ENCODE results near the gene KCNT2. TPM values are rescaled to one million over a fixed set of nuclear protein-coding genes. Genes with fewer than 3 reads are reported as not detected.

The KCNT2 gene
- total and polyA plus RNA-seq, 10 of the 15 experiments (the other 5 are each of a cell fraction or from before 2014, with no cell fraction given), result not detected

GRCh38 chr1:196501760-196502428, 106.3 kb downstream of the KCNT2 start:
- intact Hi-C loops (cut with micrococcal nuclease; ENCODE audit: unreplicated experiment), result no loop called here
- BruUV-seq (replicated peaks), result no TSS peak
- no peaks in the 10 kb centered on the region for H3K4me1 ChIP-seq (ENCODE audit: control insufficient read depth, insufficient read depth, low read length)
- TF ChIP-seq SIN3A (IDR thresholded peaks at IDR 0.05; ENCODE audit: low read depth, low read length) (no peak), RELB (IDR thresholded peaks at IDR 0.05; ENCODE audit: low read depth) (no peak), FOXM1 (IDR thresholded peaks at IDR 0.05; ENCODE audit: low read depth, low read length) (no peak), MTA3 (IDR thresholded peaks at IDR 0.05; ENCODE audit: borderline replicate concordance, low read length) (no peak), NFYA (IDR thresholded peaks at IDR 0.05; ENCODE audit: borderline replicate concordance, low read depth, low read length) (no peak), STAT1 (conservative IDR thresholded peaks at IDR 0.05) (no peak), JUND (IDR thresholded peaks at IDR 0.05; ENCODE audit: low read depth, low read length) (no peak), BCLAF1 (IDR thresholded peaks at IDR 0.05) (no peak), GATAD2B (conservative IDR thresholded peaks at IDR 0.05; ENCODE audit: low read depth) (no peak), SMARCA5 (IDR thresholded peaks at IDR 0.05) (no peak), STAT3 (IDR thresholded peaks at IDR 0.05; ENCODE audit: low read depth, low read length) (no peak), PAX5 (IDR thresholded peaks at IDR 0.05; ENCODE audit: borderline replicate concordance, low read depth, low read length) (no peak)
- TF ChIP-seq, protein P1, sequence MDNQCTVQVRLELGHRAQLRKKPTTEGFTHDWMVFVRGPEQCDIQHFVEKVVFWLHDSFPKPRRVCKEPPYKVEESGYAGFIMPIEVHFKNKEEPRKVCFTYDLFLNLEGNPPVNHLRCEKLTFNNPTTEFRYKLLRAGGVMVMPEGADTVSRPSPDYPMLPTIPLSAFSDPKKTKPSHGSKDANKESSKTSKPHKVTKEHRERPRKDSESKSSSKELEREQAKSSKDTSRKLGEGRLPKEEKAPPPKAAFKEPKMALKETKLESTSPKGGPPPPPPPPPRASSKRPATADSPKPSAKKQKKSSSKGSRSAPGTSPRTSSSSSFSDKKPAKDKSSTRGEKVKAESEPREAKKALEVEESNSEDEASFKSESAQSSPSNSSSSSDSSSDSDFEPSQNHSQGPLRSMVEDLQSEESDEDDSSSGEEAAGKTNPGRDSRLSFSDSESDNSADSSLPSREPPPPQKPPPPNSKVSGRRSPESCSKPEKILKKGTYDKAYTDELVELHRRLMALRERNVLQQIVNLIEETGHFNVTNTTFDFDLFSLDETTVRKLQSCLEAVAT (IDR thresholded peaks at IDR 0.05), result no peak
- TF ChIP-seq, protein P2, sequence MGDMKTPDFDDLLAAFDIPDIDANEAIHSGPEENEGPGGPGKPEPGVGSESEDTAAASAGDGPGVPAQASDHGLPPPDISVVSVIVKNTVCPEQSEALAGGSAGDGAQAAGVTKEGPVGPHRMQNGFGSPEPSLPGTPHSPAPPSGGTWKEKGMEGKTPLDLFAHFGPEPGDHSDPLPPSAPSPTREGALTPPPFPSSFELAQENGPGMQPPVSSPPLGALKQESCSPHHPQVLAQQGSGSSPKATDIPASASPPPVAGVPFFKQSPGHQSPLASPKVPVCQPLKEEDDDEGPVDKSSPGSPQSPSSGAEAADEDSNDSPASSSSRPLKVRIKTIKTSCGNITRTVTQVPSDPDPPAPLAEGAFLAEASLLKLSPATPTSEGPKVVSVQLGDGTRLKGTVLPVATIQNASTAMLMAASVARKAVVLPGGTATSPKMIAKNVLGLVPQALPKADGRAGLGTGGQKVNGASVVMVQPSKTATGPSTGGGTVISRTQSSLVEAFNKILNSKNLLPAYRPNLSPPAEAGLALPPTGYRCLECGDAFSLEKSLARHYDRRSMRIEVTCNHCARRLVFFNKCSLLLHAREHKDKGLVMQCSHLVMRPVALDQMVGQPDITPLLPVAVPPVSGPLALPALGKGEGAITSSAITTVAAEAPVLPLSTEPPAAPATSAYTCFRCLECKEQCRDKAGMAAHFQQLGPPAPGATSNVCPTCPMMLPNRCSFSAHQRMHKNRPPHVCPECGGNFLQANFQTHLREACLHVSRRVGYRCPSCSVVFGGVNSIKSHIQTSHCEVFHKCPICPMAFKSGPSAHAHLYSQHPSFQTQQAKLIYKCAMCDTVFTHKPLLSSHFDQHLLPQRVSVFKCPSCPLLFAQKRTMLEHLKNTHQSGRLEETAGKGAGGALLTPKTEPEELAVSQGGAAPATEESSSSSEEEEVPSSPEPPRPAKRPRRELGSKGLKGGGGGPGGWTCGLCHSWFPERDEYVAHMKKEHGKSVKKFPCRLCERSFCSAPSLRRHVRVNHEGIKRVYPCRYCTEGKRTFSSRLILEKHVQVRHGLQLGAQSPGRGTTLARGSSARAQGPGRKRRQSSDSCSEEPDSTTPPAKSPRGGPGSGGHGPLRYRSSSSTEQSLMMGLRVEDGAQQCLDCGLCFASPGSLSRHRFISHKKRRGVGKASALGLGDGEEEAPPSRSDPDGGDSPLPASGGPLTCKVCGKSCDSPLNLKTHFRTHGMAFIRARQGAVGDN (IDR thresholded peaks at IDR 0.05), result no peak

More at GRCh38 chr1:196501760-196502428, 106.3 kb downstream of the KCNT2 start:
- ChIA-PET SMC1A (ENCODE audit: uncharacterized antibody, unreplicated experiment) (no interaction called here), POLR2A (no interaction called here), RAD21 (ENCODE audit: unreplicated experiment) (no interaction called here), CTCF (no interaction called here)
- no peaks in the 10 kb centered on the region for H4K20me1 ChIP-seq (ENCODE audit: control insufficient read depth, insufficient read depth)
- WGBS (ENCODE audit: insufficient coverage, insufficient replicate concordance, low lambda C conversion rate, missing lambda C conversion rate), result 14% methylated on average over 8 of the region's 8 CpGs
- no peaks in the 10 kb centered on the region for H3K9me3 ChIP-seq (replicated peaks; ENCODE audit: control insufficient read depth, insufficient read depth, low read length)
- H3K27me3 ChIP-seq (replicated peaks in 1 of 2; ENCODE audit: control insufficient read depth in 2 of 2, insufficient read depth in 2 of 2, low read length in 1 of 2), result no peaks in the 10 kb centered on the region
- FAIRE-seq, result no peak
- no peak overlapping the region for H3K27ac ChIP-seq (ENCODE audit: control insufficient read depth, insufficient read depth)
- DNase-seq (ENCODE audit: low read depth, low spot score), result no peak
- no peak overlapping the region for H3K4me2 ChIP-seq (ENCODE audit: control insufficient read depth, insufficient read depth)
- in situ Hi-C loops (cut with MboI), result no loop called here
- no peaks in the 10 kb centered on the region for H3K36me3 ChIP-seq (ENCODE audit: control insufficient read depth in 2 of 2, insufficient read depth in 2 of 2, low read length in 1 of 2)
- H3K9ac ChIP-seq (ENCODE audit: control insufficient read depth, insufficient read depth, low read length), result no peak overlapping the region
- no peak overlapping the region for H2AFZ ChIP-seq (ENCODE audit: control insufficient read depth, low read depth, low read length)
- no peak for ATAC-seq
- no peak overlapping the region for H3K4me3 ChIP-seq
- no peaks in the 10 kb centered on the region for H3K79me2 ChIP-seq (ENCODE audit: control insufficient read depth, insufficient read depth, low read length)

All from GM12878 (cell line).